Fibroblast of skin of back (primary cell): ENCODE results near the gene MDP1. TPM values are rescaled to one million over a fixed set of nuclear protein-coding genes. Genes with fewer than 3 reads are reported as not detected.
A peak's percentile ranks its signal among the peaks of the same experiment; 100 is the strongest.

Experiments
- DNase-seq: peaks from one replicate; pipeline ENCODE4 v3.0.0-alpha.2; 2013
- polyA plus RNA-seq, 2 experiments: library from polyadenylated mRNA; unstranded; fragments of 120-200 nt; gene quantifications; one replicate each; pipeline ENCODE4 v1.2.1, GENCODE V29; 2013; ENCODE audit not compliant: insufficient read length in 2 of 2

Gene MDP1
- 10.6 TPM for polyA plus RNA-seq (2013, experiment 1 of 2; ENCODE audit: insufficient read length)
- polyA plus RNA-seq (2013, experiment 2 of 2; ENCODE audit: insufficient read length): 11.0 TPM

- DNase-seq: peak; percentile 86
These were observed at the start of gene MDP1 for GRCh38 chr14:24215495-24216344. Gene MDP1 (minus strand): TSS chr14:24216066. CDS start chr14:24215955, 111 bp downstream.

GRCh38 chr14:24264298-24264697 is 48.4 kb upstream of the MDP1 start:
- DNase-seq: no peak

GRCh38 chr14:24263848-24264247 is 48.0 kb upstream of the MDP1 start:
- DNase-seq: no peak

GRCh38 chr14:24262821-24263733 is 47.2 kb upstream of the MDP1 start, which contains the start of gene TGM1:
Gene TGM1 (minus strand): TSS chr14:24263177. CDS start chr14:24262352, 825 bp downstream.
- DNase-seq: no peak

GRCh38 chr14:24261969-24262327 is 46.1 kb upstream of the MDP1 start:
- no peak for DNase-seq

- no peak for DNase-seq
These were observed 45.5 kb upstream of the MDP1 start for GRCh38 chr14:24261256-24261968.

- no peak for DNase-seq
These were observed 44.9 kb upstream of the MDP1 start for GRCh38 chr14:24260780-24261157.

GRCh38 chr14:24260026-24260779 is 44.3 kb upstream of the MDP1 start:
- DNase-seq: no peak

- DNase-seq: peak; percentile 75
These were observed 43.6 kb upstream of the MDP1 start for GRCh38 chr14:24259282-24260025.

- DNase-seq: no peak
These were observed 42.8 kb upstream of the MDP1 start for GRCh38 chr14:24258548-24259265.

- no peak for DNase-seq
These were observed 42.3 kb upstream of the MDP1 start for GRCh38 chr14:24258119-24258518.

- DNase-seq: no peak
These were observed 41.1 kb upstream of the MDP1 start for GRCh38 chr14:24256960-24257359.

- no peak for DNase-seq
These were observed 40.3 kb upstream of the MDP1 start for GRCh38 chr14:24255931-24256711.

- DNase-seq: no peak
These were observed 39.6 kb upstream of the MDP1 start for GRCh38 chr14:24255438-24255837.

GRCh38 chr14:24254630-24255392 is 38.9 kb upstream of the MDP1 start:
- no peak for DNase-seq

GRCh38 chr14:24253936-24254335 is 38.1 kb upstream of the MDP1 start:
- DNase-seq: no peak

GRCh38 chr14:24252289-24253124 is 36.6 kb upstream of the MDP1 start:
- peak; percentile 25 for DNase-seq

GRCh38 chr14:24251880-24252288 is 36.0 kb upstream of the MDP1 start:
- peak; percentile 63 for DNase-seq
